Lower lobe of right lung (tissue), 2 donors: ENCODE measurements around the gene KRT16. TPM values are rescaled to one million over a fixed set of nuclear protein-coding genes. Genes with fewer than 3 reads are reported as not detected.
"Not testable (repeated sequence)": the region's sequence is repeated elsewhere in the genome, so short reads cannot be mapped to it uniquely, and the experiment has no call there.

Source experiments
- ATAC-seq, 2 donors: fragments of 200-7000 bp; cut with Tn5 transposase; one replicate each; pipeline ENCODE4 v1.9.1; 2020 to 2022; ENCODE audit warnings: mild to moderate bottlenecking in 2 of 2, moderate library complexity in 2 of 2
- DNase-seq: peaks from one replicate; pipeline ENCODE4 v3.0.0-alpha.2; 2020
- H3K27ac ChIP-seq: fragments of 200-600 bp; one replicate; pipeline ENCODE4 v1.8.0; 2022
- H3K27me3 ChIP-seq: fragments of 200-600 bp; one replicate; pipeline ENCODE4 v1.8.0; 2022; ENCODE audit warnings: low read depth
- H3K36me3 ChIP-seq: fragments of 200-600 bp; one replicate; pipeline ENCODE4 v1.8.0; 2022; ENCODE audit warnings: mild to moderate bottlenecking
- H3K4me1 ChIP-seq: fragments of 200-600 bp; one replicate; pipeline ENCODE4 v1.8.0; 2022
- H3K4me3 ChIP-seq: fragments of 200-600 bp; one replicate; pipeline ENCODE4 v1.8.0; 2022; ENCODE audit warnings: mild to moderate bottlenecking
- H3K9me3 ChIP-seq: fragments of 200-600 bp; one replicate; pipeline ENCODE4 v1.8.0; 2022
- CTCF ChIP-seq: fragments of 200-600 bp; IDR thresholded peaks from one replicate; pipeline ENCODE4 v1.8.0; 2022; ENCODE audit warnings: antibody characterized with exemption, mild to moderate bottlenecking
- intact Hi-C: fragments of 100-400 bp; cut with DNase I; formaldehyde crosslinking; loops from one replicate; pipeline ENCODE4 v1.11.0; 2022
- total RNA-seq: library from RNA; stranded (reverse); fragmentation: NEBNext Ultra II Directional; extraction: Animal tissue kit (Norgen Biotek cat#: 25700); gene quantifications from one replicate; pipeline ENCODE4 v1.2.1, GENCODE V29; 2021
- donor health status: DM: no; HTN: yes; CAD: no; lungs with severe emphysema.

KRT16 gene
- total RNA-seq, 1 donor from 2014 or later: not detected

- Histone ChIP-seq H3K9me3 (no peaks in the 10 kb centered on the region), H3K36me3 (no peaks in the 10 kb centered on the region), H3K4me1 (no peaks in the 10 kb centered on the region), H3K27me3 (no peaks in the 10 kb centered on the region), H3K4me3 (no peak overlapping the region), H3K27ac (no peak overlapping the region)
- DNase-seq (peak; percentile 5), ATAC-seq (no peak)
- intact Hi-C loops: no loop called here
- no peak for TF ChIP-seq CTCF
Measured at GRCh38 chr17:41631025-41631897, 18.7 kb upstream of the KRT16 start.

GRCh38 chr17:41629826-41630670 lies 17.5 kb upstream of the KRT16 start:
- Histone ChIP-seq H3K9me3 (no peaks in the 10 kb centered on the region), H3K36me3 (no peaks in the 10 kb centered on the region), H3K27ac (no peak overlapping the region), H3K4me3 (no peak overlapping the region), H3K27me3 (no peaks in the 10 kb centered on the region), H3K4me1 (no peaks in the 10 kb centered on the region)
- intact Hi-C loops: no loop called here
- DNase-seq (peak; percentile 40), ATAC-seq (no peak)
- no peak for TF ChIP-seq CTCF

- Histone ChIP-seq H3K9me3 (no peaks in the 10 kb centered on the region), H3K27ac (no peak overlapping the region), H3K4me3 (no peak overlapping the region), H3K36me3 (no peaks in the 10 kb centered on the region), H3K4me1 (no peaks in the 10 kb centered on the region), H3K27me3 (no peaks in the 10 kb centered on the region)
- ATAC-seq (no peak), DNase-seq (peak; percentile 29)
- intact Hi-C loops: no loop called here
- TF ChIP-seq CTCF: no peak
Measured at GRCh38 chr17:41629316-41629715, 16.7 kb upstream of the KRT16 start.

GRCh38 chr17:41628621-41629255 lies 16.2 kb upstream of the KRT16 start:
- peak; percentile 30 for DNase-seq
- intact Hi-C loops: not testable (repeated sequence)

GRCh38 chr17:41628073-41628370 lies 15.5 kb upstream of the KRT16 start:
- H3K27me3 ChIP-seq, intact Hi-C loops, H3K4me3 ChIP-seq, H3K9me3 ChIP-seq, H3K4me1 ChIP-seq, H3K27ac ChIP-seq, H3K36me3 ChIP-seq, DNase-seq, ATAC-seq: not testable (repeated sequence)

More at GRCh38 chr17:41628621-41629255, 16.2 kb upstream of the KRT16 start:
- not testable (repeated sequence) for H3K4me1 ChIP-seq, H3K36me3 ChIP-seq, H3K9me3 ChIP-seq, H3K27me3 ChIP-seq, ATAC-seq, H3K27ac ChIP-seq, H3K4me3 ChIP-seq

DNA sequence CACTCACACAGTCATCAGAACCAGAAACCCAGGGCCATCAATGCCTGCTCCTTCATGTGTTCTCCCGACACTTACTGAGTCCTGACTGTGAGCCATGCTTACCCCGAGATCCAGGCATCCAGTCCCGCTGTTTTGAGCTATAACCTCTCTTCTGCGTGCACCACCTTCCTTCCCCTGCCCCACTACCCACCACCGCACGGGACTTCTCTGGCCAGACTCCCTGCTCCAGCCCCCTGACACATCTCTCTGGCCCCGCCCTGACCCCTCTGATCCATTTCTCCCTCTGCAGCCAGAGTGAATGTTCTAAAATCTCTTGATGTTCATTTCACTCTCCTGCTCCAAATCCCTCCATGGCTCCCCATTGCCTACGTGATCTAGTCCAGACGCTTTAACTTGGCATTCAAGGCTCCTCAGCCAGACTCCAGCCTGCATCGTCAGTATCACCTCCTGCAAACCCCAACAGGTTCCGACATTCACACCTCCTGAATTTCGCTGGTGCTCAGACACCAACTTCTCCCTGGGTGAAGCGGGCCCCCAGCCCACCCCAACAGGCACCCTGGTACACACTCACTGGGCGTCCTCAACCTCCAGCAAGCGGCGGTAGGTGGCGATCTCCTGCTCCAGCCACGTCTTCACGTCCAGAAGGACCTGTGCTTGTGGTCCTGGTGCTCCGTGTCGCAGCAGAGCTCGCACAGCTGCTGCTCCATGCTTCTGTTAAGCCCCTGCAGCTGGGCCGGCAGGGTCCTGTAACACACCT lies 14.9 kb upstream of the KRT16 start:
- no peak for TF ChIP-seq CTCF
- Histone ChIP-seq H3K27me3 (no peaks in the 10 kb centered on the region), H3K36me3 (no peaks in the 10 kb centered on the region), H3K27ac (no peak overlapping the region), H3K9me3 (no peaks in the 10 kb centered on the region), H3K4me3 (no peak overlapping the region), H3K4me1 (no peaks in the 10 kb centered on the region)
- DNase-seq (peak; percentile 43), ATAC-seq (no peak)
- intact Hi-C loops: no loop called here

- H3K9me3 ChIP-seq, H3K27me3 ChIP-seq, DNase-seq, H3K4me1 ChIP-seq, H3K36me3 ChIP-seq, intact Hi-C loops, H3K27ac ChIP-seq, ATAC-seq, H3K4me3 ChIP-seq: not testable (repeated sequence)
Measured at GRCh38 chr17:41626914-41627295, 14.3 kb upstream of the KRT16 start.

DNA sequence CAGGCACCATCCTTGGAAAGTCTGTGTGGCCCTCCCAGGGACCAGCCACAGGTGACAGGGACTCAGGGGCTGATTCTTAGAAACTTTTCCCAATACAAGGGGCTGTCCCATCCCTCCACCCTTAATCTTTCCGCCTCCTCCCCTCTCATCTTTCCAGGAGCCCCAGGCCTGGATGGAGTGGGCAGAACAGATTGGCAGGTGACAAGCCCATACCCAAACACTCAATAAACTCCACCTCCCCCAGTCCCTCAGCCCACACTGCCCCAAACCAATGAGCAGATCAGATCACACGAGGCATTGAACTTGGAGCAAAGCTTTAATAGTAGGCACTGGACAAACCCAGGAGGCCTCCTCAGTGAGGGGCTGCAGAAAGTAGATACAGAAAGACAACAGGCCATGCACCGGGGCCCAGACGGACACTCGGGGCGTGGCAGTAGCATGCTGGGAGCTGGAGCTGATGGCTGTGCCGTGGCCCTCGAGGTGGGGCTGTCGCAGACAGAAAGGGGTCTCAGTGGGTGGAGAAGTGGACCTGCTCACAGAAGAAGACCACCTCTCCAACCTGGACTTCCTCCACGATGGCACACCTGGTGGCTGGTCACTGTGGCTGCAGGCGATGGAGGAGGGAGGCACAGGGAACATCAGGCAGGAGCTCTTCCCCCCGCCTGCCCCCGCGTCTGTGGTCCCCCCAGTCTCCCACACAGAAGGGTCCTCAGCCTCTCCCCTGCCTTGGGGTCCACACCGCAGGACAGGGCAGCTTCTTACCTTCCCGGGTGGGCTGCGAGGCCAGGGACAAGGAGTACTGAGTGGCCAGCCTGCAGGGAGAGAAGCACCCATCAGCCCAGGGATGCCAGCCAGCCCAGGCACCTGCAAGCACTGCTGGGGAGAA lies 13.7 kb upstream of the KRT16 start:
- intact Hi-C loops, H3K4me3 ChIP-seq, H3K27ac ChIP-seq, ATAC-seq, H3K9me3 ChIP-seq, H3K4me1 ChIP-seq, H3K27me3 ChIP-seq, H3K36me3 ChIP-seq: not testable (repeated sequence)
- peak; percentile 21 for DNase-seq
